Brain microvascular endothelial cell (primary cell): Measurements from ENCODE around the gene SNTG2.
A peak's percentile ranks its signal among the peaks of the same experiment; 100 is the strongest.

Source experiments
- DNase-seq: peaks from one replicate; pipeline ENCODE4 v3.0.0-alpha.2; 2020
- H3K27ac ChIP-seq: fragments of 250-450 bp; sonication (Bioruptor Pico); 2 replicates; pipeline ENCODE4 v1.5.1; 2020; ENCODE audit warnings: mild to moderate bottlenecking, moderate library complexity
- H3K27me3 ChIP-seq: fragments of 250-450 bp; sonication (Bioruptor Pico); replicated peaks from 2 replicates; pipeline ENCODE4 v1.5.1; 2020; ENCODE audit warnings: mild to moderate bottlenecking
- H3K36me3 ChIP-seq: fragments of 250-450 bp; sonication (Bioruptor Pico); replicated peaks from 2 replicates; pipeline ENCODE4 v1.5.1; 2020; ENCODE audit warnings: mild to moderate bottlenecking
- H3K4me3 ChIP-seq: 2 replicates; pipeline ENCODE4 v1.5.1; 2011; ENCODE audit warnings: low read depth, mild to moderate bottlenecking, control low read depth, low read length, moderate library complexity
- in situ Hi-C: cut with HindIII; loops from 2 replicates; pipeline ENCODE4 v1.10.0; 2017; ENCODE audit warnings: low sequenced_read_pairs, low pct_ligation_motif_present
- TF ChIP-seq, protein P1 (sequence below): IDR thresholded peaks from 2 replicates; pipeline ENCODE4 v1.5.1; 2011; ENCODE audit warnings: low read depth, mild to moderate bottlenecking, moderate library complexity, low read length, control low read depth, inconsistent platforms; ENCODE audit errors: missing control alignments

Gene SNTG2

DNA sequence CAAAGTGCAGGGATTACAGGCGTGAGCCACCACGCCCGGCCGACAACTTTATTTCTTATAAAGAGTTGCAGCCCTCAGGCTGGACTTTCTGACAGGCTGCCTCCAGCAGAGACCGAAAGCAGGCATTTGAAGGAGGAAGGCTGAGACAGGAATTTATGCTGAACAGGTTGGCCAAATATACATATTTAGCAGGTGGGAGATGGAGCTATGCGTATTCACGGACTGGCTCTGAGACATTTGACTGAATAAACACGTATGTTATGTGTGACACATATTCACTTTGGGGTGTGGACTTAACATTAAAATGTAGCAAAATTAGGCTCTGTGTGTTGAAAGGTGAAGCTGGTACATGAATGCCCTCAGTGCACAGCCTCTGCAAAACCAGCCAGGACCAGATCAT, 65.9 kb downstream of the SNTG2 start:
- no peak for DNase-seq
- TF ChIP-seq, protein P1, sequence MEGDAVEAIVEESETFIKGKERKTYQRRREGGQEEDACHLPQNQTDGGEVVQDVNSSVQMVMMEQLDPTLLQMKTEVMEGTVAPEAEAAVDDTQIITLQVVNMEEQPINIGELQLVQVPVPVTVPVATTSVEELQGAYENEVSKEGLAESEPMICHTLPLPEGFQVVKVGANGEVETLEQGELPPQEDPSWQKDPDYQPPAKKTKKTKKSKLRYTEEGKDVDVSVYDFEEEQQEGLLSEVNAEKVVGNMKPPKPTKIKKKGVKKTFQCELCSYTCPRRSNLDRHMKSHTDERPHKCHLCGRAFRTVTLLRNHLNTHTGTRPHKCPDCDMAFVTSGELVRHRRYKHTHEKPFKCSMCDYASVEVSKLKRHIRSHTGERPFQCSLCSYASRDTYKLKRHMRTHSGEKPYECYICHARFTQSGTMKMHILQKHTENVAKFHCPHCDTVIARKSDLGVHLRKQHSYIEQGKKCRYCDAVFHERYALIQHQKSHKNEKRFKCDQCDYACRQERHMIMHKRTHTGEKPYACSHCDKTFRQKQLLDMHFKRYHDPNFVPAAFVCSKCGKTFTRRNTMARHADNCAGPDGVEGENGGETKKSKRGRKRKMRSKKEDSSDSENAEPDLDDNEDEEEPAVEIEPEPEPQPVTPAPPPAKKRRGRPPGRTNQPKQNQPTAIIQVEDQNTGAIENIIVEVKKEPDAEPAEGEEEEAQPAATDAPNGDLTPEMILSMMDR: no peak
- in situ Hi-C loops: no loop called here
- Histone ChIP-seq H3K36me3 (no peaks in the 10 kb centered on the region), H3K4me3 (no peak overlapping the region), H3K27me3 (no peaks in the 10 kb centered on the region), H3K27ac (no peak overlapping the region)

DNA sequence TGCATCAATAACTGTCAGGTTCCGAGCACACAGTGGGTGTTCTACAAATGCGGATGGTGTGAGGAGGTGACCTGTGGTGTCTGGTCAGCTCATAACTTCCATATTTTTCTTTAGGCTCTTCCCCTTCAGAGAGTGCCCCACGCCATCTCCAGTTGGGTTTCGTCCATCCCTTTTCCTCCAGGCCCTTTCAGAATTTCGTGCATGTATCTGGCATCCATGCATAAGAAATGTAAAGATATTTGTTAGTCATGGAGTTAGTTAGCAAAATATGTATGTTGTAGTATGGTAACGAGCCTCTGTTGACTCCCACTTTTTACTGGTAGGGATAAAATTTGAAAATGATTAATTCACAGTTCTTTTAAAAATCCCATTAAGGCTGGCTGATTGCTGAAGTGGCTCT, 67.2 kb downstream of the SNTG2 start:
- Histone ChIP-seq H3K27ac (no peak overlapping the region), H3K36me3 (no peaks in the 10 kb centered on the region), H3K4me3 (no peak overlapping the region), H3K27me3 (no peaks in the 10 kb centered on the region)
- TF ChIP-seq, protein P1: no peak
- no peak for DNase-seq
- in situ Hi-C loops: no loop called here

DNA sequence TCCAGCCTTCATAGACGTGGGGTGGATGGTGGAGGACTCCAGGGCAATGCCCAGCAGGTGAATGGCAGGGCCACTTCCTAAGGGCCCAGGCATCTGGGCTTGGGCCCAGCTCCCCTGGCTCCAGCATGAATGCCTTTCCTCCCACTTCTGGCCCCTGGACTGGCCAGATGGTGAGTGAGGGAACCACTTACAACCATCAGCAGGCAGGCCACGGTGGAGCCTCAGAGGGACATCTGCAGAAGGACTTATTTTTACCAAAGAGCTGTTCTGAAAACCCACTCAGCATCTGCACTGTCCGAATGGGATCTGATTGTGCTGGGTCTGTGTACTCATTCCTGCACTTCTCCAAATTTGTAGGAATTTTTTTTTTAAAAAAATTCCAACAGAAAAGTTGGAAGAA, 69.6 kb downstream of the SNTG2 start:
- no peaks in the 10 kb centered on the region for H3K36me3 ChIP-seq
- no peak overlapping the region for H3K4me3 ChIP-seq
- DNase-seq: no peak
- H3K27ac ChIP-seq: no peak overlapping the region
- H3K27me3 ChIP-seq: no peaks in the 10 kb centered on the region
- TF ChIP-seq, protein P1: no peak
- in situ Hi-C loops: no loop called here

DNA sequence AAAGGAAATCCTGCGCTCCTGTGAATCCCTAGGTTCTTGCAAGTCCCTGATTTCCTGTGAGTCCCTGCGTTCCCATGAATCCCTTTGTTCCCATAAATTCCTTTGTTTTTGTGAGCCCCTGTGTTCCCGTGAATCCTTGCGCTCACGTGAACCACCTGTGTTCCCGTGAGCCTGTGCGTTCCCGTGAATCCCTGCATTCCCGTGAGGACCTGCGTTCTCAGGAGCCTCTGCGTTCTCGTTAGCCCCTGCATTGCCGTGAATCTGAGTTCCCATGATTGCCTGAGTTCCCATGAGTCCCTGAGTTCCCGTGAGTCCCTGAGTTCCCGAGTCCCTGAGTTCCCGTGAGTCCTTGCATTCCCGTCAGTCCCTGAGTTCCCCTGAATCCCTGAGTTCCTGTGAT, 71.5 kb downstream of the SNTG2 start:
- in situ Hi-C loops: no loop called here

DNA sequence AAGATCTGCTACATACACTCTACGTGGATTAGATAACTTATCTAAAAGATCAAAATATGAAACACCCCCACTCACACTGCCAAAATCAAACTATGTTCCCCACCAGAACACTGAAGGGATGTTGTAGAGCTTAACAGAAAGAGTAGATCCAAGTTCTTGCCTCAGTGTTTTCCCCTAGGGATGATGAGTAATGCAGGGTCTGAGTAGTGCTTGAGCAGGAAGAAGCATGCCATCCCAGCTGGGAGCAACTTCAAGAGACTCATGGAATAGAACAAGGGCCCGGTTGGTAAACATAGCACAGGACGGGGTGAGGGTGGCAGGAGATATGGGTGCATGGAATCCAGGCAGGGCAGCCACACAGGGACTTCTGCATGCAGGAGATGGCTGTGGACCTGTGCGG, 74.3 kb downstream of the SNTG2 start:
- peak; percentile 72 for DNase-seq
- no peak overlapping the region for H3K27ac ChIP-seq
- no peaks in the 10 kb centered on the region for H3K27me3 ChIP-seq
- H3K36me3 ChIP-seq: no peaks in the 10 kb centered on the region
- in situ Hi-C loops: no loop called here
- no peak overlapping the region for H3K4me3 ChIP-seq
- TF ChIP-seq, protein P1: no peak

More for the DNA sequence above, 71.5 kb downstream of the SNTG2 start:
- H3K4me3 ChIP-seq: no peak overlapping the region
- no peaks in the 10 kb centered on the region for H3K36me3 ChIP-seq
- no peak for DNase-seq
- no peak overlapping the region for H3K27ac ChIP-seq
- no peaks in the 10 kb centered on the region for H3K27me3 ChIP-seq
- TF ChIP-seq, protein P1: no peak

DNA sequence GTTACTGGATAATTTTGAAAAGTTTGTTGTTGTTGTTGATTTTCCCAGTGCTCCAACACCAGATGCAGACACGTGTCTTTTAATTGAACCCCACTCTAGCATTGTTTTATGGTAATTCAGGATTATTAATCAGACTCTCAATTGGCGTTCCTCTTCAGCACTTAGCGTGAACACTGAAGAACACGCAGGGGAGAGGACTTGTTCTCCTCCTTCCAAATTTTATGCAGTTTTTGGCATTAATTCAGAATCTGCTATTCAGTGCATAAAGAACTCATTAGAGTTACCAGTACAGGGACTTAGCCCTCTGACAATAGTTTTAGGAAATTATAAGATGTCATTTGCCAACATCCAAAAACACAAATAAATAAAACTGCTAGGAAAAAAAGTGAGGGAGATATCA, 75.5 kb downstream of the SNTG2 start:
- Histone ChIP-seq H3K27me3 (no peaks in the 10 kb centered on the region), H3K36me3 (no peaks in the 10 kb centered on the region), H3K4me3 (no peak overlapping the region), H3K27ac (no peak overlapping the region)
- TF ChIP-seq, protein P1: no peak
- no peak for DNase-seq
- in situ Hi-C loops: no loop called here
